ENCODE results near the gene C13orf46.

Gene C13orf46

GRCh38 chr13:114009590-114010400 lies 35.9 kb upstream of the C13orf46 start:
- no peak for DNase-seq (ENCODE audit: low read depth in 2 of 2)

- no peak for DNase-seq (ENCODE audit: low read depth in 2 of 2)
Observed at GRCh38 chr13:114008964-114009589, 35.2 kb upstream of the C13orf46 start.

DNA sequence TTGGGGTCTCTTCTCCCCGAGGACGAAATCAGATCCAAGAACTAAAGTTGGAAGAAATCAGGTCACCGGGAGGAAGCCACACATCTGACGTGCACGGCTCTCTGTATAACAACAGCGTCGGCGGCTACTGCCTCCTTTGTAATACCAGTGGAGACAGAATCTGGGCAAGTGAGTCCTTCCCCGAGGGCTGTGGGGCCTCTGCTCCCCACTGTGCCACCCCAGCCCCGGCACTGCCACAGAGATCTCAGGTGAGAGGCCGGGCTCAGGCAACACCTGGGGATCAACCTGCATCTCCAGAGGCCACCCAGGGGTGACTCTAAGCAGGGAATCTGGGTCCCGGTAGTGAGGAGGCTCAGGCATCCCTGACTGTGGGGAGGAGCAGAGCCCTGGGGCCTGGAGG lies 33.7 kb upstream of the C13orf46 start:
- no peak for DNase-seq (ENCODE audit: low read depth in 2 of 2)

DNA sequence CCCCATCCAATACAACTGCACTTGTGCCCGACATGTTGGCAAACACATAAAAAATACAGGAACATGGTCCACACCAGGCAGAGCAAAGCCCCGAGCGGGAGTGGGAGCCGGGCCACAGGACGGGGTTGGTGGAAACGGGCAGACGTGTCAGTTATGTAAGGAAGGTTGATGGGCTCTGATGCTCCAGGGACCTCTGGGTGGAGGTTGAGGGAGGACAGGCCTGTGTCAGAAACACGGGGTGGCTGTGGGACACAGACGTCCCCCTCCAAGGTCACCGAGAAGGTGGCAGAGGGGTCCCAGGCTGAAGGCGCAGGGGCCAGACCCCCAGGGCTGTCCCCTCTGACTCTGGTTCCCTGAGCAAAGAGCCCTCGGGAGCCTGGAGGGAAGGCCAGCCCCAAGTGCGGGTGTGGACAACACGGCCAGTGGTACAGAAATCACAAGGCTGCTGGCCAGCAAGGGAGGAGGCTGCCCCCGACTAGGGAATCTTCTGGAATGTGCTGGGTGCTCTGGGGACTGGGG lies 31.4 kb upstream of the C13orf46 start:
- DNase-seq (ENCODE audit: low read depth in 2 of 2): no peak

GRCh38 chr13:114004420-114005205 lies 30.7 kb upstream of the C13orf46 start:
- DNase-seq (ENCODE audit: low read depth in 2 of 2): no peak

DNA sequence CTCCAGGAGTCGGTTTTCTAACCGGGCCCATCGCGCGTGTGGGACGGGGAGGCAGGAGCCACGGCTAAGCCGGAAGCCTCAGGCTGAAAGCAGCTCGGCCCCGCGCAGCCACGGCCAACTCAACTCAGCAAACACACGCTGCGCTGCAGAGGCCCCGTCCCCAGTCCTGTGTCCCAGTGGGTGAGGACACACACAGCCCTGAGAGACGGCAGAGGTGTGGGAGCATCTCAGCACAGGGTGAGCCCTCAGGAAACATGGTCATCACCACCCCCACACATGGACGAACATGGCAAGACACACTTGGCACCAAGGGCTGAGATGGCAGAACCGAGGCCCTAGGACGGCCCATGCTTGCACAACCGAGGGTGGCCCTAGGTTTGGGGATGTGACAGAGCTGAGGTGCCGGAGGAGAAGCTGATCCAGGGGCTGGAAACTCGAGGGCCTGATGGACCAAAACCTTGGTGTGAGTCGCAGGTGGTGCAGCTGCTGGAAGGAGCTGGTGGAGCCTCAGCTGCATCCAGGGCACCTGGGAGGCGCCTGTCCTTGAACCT lies 29.0 kb upstream of the C13orf46 start:
- no peak for DNase-seq (ENCODE audit: low read depth in 2 of 2)

- DNase-seq (ENCODE audit: low read depth in 2 of 2): no peak
Observed at GRCh38 chr13:114002009-114002544, 28.2 kb upstream of the C13orf46 start.

DNA sequence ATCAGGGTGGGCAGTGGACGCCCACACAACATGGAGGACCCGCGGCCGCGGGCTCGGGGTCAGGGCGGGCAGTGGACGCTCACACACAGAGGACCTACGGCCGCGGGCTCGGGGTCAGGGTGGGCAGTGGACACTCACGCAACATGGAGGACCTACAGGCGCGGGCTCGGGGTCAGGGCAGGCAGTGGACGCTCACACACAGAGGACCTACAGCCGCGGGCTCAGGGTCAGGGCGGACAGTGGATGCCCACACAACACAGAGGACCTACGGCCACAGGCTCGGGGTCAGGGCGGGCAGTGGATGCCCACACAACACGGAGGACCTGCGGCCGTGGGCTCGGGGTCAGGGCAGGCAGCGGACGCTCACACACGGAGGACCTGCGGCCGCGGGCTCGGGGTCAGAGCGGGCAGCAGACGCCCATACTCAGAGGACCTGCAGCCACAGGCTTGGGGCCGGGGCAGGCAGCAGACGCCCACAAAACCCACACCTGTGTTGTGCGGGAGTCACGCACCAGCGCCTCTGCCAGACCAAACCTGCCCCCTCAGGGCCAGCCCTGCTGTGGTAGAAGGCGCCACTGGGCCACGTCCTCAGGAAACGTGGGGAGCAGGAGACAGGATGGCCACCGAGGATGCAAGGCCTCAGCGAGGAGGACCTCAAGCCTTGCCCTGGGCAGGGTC lies 27.6 kb upstream of the C13orf46 start:
- DNase-seq (ENCODE audit: low read depth in 2 of 2): no peak

- no peak for DNase-seq (ENCODE audit: low read depth in 2 of 2)
Observed at GRCh38 chr13:114000151-114001040, 26.5 kb upstream of the C13orf46 start.

DNA sequence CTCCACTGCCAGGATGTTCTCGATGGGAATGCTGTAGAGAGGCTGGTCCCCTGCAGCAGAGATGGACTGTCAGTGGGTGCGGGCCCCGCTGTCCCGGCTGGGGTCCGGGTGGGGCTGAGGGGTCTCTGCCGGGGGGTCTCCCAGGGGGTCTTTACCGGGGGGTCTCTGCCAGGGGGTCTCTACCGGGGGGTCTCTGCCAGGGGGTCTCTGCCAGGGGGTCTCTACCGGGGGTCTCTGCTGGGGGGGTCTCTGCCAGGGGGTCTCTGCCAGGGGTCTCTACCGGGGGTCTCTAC lies 25.7 kb upstream of the C13orf46 start:
- DNase-seq (ENCODE audit: low read depth in 2 of 2): no peak

- DNase-seq (ENCODE audit: low read depth in 2 of 2): no peak
Observed at GRCh38 chr13:113998781-113999617, 25.1 kb upstream of the C13orf46 start.

DNA sequence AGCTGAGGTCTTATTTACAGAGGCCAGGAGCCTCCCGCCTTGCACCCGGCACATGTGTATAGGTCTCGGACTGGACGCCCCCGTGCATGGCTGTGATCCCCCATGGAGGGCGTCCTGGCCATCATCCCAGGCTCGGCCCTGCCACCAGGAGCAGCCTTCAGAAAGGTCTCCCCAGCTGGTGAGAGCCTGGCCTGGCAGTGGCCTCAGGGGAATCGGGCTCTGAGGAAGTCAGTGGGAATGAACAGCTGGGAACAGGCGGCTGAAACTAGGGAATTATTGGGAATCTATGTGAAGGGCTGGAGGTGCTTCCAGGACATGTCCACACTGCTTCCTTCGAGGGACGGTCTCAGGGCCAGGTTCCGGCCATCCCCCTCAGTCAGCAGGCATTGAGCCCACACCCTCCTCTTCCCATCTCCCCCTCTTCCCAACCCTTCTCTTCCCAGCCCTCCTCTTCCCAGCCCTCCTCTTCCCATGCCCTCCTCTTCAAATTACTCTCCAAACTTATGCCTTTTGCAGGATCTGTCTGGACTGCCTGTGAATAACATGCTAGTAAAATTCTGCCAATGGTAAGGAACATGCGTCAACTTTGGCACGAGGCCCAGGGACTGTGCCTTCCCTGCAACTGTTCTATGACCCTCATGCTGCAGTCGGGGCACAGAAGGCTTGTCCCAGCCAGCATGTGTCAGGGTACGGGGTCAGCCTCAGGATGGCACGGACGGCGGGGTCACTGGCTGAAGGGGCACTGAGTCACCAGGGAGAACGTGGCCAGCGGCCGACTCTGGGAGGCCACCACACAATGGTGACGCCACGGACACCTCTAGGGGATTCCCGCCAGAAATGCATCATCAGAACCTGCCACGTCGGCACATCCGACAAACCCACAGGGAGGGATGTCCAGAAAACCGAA lies 24.2 kb upstream of the C13orf46 start:
- DNase-seq (ENCODE audit: low read depth in 2 of 2): no peak

DNA sequence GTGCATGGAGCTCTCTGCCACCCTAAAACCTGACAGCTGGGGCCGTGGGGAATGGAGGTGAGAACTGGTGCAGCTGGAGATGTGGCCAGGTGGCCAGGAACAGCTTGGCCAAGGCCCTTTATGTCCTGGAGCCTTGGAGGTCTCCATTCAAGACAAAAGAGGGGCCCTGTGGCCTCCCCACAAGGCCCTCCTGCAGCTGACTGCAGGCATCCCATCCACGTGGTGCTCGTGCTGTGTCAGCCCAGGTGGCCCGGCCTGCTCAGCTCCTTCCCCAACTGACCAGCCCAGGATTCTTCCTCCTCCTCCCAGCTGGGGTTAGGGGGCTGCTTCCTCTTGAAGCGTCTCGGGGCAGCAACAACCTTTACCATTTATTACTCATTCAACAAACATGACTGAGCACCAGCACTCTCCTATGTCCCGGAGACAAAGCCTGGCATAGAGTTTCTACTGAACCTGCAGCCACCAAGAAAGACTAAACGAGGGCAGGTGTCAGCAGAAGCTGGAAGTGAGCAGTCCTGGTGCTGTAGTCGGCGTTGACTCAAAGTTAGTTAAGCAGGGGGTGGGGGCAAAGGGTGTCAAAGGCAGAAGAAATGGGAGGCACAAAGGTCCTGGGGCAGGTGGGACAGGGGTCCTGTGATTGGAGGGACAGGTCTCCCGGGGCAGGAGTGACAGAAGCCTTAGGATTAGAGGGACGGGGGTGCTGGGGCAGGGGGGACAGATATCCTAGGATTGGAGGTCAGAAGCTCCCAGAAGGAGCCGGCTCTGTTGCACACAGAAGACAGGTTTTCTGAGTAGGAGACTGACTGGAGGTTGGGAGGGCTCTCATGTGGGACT lies 23.3 kb upstream of the C13orf46 start:
- DNase-seq (ENCODE audit: low read depth in 2 of 2): no peak

DNA sequence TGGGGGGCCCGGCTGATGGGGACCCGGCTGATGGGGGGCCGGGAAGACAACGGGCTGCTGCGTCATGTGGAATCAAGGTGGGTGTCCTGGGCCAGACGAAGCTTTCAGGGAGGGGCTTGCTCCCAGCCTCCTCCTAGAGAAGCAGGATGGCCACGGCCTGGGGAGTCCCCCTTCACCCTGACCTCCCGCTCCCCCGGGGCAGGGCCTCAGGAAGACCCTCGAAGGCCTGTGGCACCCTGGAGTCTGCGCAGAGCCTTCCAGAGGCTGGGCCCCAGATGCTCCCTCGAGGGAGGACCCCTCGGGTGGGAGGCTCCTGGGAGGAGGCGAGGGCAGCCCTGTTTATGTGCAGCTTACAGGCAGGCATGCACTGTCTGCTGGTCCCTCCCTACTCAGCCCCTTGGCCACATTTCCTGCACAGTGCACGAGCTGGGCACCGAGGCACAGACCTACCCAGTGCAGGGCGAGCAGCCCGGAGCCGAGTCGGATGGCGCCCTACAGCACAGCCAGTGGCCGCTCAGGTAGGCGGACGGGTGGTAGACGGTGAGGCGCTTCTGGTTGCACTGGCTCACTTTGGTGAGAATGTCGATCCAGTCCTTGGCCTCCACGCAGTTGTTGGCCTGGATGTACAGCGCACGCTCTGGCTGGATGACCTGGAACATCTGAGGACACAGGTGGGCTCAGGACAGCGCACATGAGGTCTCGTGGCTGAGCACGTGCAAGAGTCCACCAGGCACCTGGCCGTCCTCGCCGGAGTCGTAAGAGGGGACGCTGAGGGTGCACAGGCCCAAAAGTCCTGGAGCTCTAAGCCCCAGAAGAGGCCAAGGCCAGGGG lies 22.4 kb upstream of the C13orf46 start:
- DNase-seq (ENCODE audit: low read depth in 2 of 2): no peak

- no peak for DNase-seq (ENCODE audit: low read depth in 2 of 2)
Observed at GRCh38 chr13:113995051-113995601, 21.2 kb upstream of the C13orf46 start.

- DNase-seq (ENCODE audit: low read depth in 2 of 2): no peak
Observed at GRCh38 chr13:113992276-113993005, 18.6 kb upstream of the C13orf46 start.

Measured in fibroblast of skin of left biceps (primary cell).